HG02623 (cell line): Measurements from ENCODE around the gene P4HB.
A peak's percentile ranks its signal among the peaks of the same experiment; 100 is the strongest.

Experiments used
- ATAC-seq: cut with Tn5 transposase; IDR thresholded peaks from one replicate; pipeline ENCODE4 v1.9.1; 2021; ENCODE audit warnings: moderate library complexity; ENCODE audit not compliant: unreplicated experiment

Gene P4HB

DNA sequence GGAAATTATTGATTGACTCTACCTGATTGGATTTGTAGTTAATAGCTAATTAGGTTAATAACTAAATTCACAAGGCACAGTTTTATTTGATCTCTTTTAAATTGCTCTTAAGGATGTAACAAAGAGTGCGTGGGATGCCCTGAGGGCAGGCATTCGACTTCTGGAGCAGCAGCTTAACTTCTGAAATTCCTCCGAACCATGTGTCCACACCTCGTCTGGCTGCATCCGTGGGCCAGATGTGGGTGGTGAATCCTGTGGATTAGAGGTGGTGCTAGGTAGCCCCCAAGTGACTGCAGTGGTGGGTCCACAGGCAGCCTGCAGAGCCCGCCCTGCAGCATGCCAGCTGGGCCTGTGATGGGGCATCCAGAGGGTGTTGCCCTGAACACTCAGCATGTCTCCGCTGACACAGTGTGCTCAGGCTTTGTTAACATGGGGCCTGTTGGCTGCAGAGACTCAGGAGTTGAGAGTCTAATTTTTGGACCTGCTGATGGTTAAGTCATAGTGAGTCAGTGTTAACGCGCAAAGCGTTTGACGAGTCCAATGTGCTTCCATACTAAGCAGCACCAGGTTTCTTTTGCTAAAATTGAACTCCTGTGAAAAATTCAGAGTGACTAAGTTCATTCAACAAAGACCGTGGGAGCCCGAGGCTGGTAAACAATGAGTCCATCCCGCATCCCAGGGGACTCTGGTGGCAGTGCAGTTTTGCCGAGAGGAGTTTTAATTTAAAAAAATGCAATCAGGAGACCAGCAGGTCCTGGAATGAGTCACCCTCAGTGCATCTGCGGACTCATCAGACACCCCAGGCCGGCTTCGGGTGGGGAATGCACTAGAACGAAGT is 37.9 kb upstream of the P4HB start:
- no peak for ATAC-seq

DNA sequence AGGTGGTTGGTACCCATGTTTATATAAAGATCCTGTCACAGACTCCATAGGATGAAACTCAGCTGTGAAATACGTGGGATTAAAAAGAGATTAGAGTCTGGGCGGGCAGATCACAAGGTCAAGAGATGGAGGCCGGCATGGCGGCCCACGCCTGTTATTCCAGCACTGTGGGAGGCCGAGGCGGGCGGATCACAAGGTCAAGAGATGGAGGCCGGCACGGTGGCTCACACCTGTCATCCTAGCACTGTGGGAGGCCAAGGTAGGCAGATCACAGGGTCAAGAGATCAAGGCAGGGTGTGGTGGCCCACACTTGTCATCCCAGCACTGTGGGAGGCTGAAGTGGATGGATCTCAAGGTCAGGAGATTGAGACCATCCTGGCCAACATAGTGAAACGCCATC is 35.1 kb upstream of the P4HB start:
- ATAC-seq, result no peak

DNA sequence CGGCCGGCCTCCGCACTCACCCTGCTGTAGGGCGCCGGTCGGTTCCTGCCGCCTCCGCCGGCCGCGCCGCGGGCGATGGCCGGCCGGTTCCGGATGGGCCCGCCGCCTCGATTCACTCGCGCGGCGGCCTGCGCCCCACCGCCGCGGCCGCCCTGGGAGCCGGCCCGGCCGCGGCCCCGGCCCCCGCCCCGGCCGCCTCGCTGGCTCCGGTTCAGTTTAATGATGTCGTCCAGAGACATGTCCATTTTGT is 30.9 kb upstream of the P4HB start:
- peak; percentile 15 for ATAC-seq

DNA sequence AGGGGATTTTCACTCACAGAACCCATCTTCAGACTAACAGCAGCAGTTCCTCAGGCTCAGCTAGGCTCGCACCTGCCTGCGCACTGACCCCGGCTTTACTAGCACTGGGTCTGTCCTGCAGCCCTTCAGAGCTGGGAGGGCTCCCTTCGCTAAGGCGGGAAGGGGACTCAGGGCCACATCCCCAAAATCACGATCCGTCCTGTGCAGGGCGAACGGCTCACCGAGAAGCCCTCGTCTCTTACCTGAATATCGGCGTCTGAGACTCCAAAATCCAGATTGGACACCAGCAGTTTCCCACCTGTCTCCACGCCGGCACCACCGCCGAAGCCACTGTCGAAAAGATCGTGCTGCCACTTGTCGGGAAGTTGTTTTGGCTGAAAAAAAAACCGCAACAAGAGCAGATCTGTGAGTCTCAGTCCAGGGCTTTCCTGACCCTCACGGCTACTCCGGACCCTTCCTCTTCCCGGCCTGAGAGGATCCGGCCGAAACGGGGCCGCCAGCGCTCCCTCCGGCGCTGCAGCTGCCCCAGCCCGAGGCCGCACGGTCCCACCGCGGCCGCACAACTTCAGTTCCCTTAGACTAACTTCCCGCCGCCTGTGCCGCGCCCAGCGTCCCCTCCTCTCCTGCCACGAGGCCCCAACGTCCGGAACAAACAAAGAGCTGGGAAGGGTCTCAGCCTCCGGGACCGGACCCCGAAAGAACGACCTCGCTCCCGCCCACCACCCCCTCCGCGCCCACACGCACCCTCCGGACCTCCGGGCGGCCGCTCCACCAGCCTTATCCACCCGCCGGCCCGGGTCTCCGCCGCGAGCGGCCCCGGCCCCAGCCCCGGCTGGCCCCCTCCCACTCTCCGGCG is 30.3 kb upstream of the P4HB start:
- peak; percentile 15 for ATAC-seq

DNA sequence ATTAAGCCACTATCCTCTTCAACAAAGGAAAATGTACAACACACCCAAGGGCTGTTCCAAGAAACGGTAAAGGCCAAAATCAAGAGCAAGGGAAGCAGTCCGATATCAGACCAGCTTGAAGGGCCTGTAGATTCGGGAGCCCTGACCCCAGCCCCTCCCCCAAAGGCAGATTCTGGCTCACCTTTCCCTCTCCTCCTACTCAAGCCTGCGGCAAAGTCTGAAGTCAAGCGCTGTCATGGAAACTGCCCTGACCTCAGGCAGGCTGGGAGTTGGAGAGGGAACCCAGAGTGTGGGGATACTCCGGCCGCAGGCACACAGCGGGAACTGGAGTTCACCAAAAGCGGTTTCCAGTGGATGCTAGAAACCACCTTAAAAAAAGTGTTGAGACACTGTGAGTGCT is 29.3 kb upstream of the P4HB start:
- ATAC-seq, result no peak

DNA sequence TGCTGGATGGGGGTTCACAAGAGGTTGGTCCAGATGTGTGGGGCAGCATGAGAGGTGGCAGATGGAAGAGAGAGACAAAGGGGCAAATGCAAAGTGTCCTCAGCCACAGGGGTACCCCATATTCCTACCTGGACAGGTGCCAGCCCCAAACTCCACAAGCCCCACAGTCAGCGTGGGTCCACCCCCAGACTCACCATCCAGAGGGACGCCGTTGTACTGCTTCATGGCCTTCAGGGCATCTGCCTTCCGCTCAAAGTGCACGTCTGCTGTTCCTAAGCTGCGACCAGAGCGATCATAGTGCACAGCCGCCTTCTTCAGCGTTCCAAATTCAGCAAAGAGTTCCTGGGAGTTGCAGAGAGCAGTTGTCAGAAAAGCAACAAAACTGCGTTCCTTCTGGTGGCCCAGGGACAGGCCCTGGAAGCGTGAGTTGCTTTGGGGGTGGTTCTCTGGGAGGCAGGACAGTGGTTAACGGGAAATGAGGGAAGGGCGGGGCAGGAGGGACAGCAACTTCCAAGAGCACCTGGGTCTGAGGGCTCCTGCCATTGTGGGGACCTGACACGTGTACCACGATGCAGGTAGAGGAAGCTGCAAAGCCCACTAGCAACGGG is 28.8 kb upstream of the P4HB start:
- no peak for ATAC-seq

DNA sequence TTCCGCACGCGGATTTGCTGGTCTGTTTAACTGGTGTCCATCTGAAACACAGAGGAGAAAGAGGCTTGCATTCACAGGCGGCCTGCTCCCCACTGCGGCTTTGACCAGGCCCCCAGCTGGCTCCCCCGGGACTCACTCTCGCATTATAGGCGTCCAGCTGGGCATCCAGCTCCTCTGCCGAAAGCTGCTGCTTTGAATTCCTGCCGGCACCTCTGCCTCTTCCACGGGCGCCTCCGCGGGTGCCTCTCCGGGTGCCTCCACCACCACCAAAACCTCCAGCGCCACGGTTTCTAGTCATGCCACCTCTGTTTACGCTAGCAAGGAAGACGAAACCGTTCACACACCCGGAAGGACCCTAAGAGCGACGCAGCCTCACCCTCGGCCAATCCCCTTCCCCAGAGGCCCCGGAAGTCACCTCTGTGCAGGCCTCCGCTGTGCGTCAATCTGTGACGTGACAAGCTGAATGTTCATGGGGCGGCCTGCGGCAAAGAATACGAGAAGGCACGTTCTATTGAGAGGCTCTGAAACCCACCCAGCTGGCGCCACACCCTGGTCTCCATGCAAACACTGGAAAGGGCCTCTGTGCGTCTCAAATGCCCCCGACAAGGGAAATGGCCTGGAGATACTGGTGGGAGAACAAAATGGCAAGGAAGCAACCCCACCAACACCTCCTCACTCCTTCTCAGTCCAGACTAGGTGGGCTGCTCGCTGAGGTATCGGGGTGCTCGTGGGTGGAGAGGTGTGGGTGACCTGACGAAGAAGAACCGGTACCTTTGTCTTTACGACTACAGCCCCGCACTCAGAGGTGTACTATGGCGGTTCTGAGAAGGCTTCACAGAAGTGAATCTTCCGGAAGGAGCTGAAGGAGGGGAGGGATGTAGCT is 28.0 kb upstream of the P4HB start:
- no peak for ATAC-seq

DNA sequence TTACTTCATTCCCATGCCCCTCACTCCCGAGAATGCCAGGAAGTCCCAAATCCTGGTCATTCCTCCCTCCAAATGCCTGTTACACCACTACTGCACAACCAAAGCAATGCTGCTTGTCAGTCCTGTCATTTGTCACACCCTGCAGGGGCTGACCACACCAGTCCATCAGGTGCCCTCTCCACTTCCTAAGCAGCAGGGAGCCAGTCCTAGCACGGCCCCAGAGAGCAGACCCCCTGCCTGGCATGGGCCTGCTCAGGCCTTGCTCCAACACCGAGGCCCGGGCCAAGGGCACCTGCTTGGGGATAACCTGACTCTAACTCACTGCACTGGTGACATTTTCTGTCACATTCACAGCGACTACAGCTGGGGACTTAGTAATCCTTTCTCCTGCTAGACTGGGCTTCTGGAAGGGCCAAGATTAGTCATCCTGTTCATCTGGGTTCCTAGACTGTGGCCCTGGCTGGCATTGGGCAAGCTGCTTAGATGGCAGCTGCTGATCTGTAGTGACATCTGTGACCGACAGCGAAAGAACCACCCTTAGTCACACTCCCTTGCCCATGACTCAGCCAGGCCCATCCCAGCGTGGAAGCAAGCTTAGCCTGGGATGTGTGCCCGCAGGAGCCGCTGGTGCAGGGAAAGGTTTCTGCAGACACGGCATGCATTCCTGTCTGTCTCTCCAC is 25.7 kb upstream of the P4HB start:
- ATAC-seq, result no peak

DNA sequence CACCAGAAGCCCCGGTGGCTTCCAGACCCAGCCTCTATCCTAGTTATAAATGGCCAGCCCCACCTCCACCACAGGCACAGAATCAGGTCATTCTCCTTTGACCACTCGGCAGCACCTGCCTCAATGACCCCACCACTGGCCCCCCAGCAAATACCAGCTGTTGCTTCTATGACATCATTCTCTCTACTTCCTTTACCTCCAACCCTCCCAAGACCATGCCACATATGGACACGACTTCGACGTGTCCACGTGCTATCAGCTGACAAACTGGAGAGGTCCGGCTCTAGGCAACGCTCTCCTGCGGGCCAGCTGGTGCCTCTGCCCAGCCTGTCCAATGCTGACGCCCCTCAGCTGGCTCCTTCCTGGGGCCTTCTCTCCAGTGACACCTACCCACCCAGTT is 25.1 kb upstream of the P4HB start:
- no peak for ATAC-seq

DNA sequence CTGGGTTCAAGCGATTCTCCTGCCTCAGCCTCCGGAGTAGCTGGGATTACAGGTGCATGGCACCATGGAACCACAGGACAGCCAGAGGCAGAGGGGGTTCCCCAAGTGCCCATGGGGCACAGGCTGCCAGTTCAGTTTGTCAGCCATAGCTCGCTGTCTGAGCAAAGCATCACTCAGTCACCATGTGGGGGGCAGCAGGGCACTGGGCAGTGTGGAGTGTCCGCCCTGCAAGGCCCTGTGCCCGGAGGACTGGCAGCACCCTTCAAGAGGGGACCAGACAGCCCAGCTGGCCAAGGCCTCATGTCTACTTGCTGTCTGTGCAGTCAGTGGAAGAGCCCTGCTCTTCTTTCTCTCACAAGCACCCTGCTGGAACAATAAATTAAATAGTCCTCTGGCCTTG is 24.6 kb upstream of the P4HB start:
- no peak for ATAC-seq

DNA sequence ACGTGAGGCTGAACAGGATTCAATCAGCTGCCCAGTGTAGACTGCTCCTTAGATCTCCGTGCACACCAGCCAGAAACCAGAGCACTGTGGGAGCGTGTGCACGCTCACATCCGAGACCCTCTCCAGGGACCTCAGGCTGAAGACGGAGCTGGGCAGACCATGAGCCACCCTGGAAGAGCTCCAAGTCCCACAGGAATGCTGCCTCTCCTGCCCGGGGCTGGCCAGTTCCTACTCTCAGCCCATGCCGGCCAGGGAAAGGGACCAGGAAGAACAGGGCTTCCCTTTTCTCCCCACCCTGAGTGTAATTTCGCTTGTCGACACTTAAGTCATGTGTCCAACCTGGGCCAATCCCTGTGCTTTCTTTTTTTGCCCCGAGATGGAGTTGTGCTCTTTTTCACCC is 24.2 kb upstream of the P4HB start:
- no peak for ATAC-seq

DNA sequence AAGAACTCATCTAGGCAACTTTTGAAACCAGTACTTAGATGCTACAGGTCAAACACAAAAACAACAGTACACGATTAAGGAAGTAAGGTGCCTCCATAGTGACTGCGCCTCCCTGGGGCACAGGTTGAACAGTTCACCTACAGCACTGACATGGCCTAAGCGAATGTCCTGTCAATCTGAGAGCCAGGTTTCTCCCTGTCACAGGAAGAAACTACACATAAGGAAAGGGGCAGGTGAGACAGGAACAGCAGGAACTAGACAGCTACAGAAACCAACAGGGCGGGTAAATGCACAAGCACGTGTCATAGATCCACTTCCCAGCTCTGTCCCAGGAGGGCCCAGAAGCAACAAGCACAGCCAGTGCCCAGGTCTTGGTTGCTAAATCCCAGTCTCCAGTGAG is 18.8 kb upstream of the P4HB start:
- ATAC-seq, result no peak

DNA sequence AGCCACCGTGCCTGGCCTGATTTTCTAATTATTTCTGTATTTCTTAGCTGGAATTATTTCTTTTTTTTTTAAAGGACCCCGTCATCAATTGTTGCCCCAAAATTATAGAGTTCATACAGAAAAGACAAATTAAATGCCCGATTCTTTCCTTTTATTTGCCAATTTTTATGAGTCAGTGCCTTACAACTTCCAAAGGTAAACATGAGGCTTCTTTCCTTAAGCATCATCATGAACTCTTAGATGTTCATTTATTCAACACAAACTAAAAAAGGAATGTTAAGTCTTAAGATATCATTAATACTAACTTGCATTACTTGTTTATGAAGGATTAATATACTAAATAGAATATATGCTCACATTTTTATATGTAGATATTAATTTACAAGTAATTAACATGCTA is 18.0 kb upstream of the P4HB start:
- no peak for ATAC-seq

DNA sequence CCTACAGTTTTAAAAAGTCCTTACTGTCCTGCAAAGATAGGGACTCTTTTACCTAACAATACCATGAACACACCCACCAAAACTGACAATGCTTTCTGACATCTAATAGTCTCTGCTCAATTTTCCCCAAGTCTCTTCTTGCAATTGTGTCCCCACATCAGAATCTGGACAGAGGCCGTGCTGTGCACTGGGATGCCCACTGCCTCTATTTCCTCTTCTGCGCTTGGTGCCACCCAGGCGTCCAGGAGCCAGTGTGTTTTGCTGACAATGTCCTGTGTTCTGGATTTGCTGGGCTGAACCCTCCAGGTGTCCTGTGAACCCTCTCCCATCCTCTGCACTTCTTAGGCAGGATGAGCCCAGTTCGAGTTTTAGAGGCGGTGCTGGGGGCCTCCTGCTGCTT is 17.2 kb upstream of the P4HB start:
- no peak for ATAC-seq

DNA sequence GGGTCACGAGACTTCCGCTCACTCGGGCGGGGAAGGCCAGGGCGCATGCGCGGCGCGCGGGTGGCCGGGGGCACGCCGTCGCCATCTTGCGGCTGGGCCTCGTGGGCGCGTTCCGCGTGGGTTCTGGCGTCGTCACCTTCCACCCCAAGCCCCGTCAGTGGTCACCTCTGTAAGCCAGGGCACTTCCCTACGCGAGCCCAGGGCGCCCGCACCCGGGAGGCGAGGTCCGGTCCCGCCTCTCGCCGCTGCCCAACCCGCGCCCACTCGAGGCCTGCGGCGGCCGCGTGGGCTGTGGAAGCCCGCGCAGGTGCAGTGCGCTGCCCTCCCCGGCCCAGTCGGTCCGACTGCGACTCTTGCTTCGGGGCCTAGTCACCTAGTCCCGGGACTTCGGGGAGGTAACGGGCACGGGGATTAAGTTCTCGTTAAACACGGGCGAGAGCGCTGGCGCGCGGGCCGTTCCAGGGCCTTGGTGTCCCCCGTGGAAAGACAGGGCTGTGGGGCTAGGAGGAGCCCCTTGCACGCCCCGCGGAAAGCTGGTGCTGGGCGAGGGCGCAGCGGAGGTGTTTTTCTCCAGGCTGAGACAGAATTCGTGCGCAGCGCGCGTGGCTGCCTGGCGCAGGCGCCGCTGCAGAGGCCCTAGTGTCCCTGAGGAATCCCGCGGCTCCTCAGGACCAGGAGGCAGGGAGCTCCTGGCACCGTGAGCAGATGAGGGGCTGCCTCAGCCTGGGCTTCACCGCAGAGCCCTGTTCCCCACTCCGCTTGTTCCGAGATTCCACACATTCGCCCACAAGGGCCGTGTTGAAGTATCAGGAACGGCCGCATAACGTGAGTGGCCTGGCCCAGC is 11.3 kb upstream of the P4HB start:
- ATAC-seq, result peak; percentile 57

DNA sequence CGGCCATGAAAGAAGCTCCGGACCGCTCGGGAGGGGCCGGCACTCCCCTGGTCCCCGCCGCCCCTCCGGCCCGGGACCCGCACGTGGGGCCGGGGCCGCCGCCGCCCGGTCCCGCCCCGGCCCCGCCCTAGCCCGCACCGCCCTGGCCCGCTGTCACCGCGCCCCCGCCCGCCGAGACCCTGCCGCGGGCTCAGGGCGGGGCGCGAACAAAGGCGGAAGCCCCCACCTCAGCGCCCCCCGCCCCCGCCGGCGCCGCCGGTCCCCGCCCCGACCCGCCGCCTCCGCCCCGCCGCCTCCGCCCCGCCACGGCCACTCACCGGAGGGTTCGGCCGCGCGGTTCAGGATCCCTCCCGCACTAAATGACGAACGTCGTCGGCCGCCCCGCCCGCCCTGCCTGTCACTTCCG is 10.6 kb upstream of the P4HB start, which contains the start of gene ARHGDIA:
Gene ARHGDIA (minus strand): TSS at position 357 of the 406 bp plus-strand sequence. CDS start 1,407 bp downstream, outside the sequence.
- peak; percentile 9 for ATAC-seq

DNA sequence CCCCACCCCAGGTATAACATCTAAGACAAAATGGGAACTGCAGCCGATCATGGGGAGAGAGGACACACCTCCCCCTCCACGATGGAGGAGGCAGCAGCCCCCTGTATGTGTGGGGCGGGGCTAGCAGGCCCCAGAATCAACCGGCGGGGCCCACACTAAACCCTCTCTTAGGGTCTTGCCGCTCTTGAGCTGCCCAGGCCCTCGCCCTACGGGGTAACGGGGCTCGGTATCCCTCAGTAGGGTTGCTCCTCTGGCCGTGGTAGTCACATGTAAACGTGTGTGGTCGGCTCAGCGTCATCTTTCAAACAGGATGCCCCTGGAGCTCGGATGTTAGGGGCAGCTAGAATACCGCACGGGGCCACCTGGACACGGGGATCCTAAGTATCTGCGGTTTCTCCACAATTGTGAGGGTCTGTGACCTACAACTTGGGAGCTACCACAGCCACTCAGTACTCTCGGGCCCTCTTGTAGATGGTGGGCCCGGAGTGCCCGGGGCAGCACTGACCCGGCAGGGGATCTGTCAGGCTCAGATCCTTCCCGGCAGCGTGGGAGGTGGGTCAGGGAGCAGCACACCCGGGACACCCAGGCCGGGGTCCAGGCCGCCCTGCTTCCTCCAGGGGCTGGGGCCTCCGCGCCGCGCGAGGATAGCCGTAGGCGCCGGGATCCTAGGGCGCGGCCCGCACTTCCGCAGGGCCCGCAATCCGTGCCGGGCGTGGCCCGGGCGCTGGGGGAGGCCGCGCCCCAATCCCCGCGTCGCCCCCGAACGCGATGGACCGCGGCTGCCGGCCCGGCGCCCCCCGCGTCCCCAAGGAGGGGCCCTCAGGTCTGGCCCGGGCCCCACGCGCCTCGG is 10.0 kb upstream of the P4HB start:
- ATAC-seq, result peak; percentile 9
